Stimulated activated CD4-positive, alpha-beta T cell treated with anti-CD3 and anti-CD28 coated beads, Interleukin-4, amount 100 ng/mL, for 48 hours (primary cell): ENCODE results near the gene ZFHX2.
"Not testable (repeated sequence)": the region's sequence is repeated elsewhere in the genome, so short reads cannot be mapped to it uniquely, and the experiment has no call there.

Experiments used
- DNase-seq, 2 donors: peaks; one replicate each; pipeline ENCODE4 v3.0.0-alpha.2; 2020; ENCODE audit warnings: low read depth in 2 of 2

The ZFHX2 gene

GRCh38 chr14:23551266-23552028 is at the start of gene ZFHX2:
TSS of gene ZFHX2 (minus strand) at chr14:23551765. CDS start at chr14:23535325, 16,440 bp downstream.
- DNase-seq = peak; percentile 70 to 78

GRCh38 chr14:23600806-23601205 is 49.2 kb upstream of the ZFHX2 start:
- no peak for DNase-seq

GRCh38 chr14:23600322-23600707 is 48.8 kb upstream of the ZFHX2 start:
- no peak for DNase-seq

GRCh38 chr14:23594191-23594590 is 42.6 kb upstream of the ZFHX2 start:
- DNase-seq = not testable (repeated sequence)

GRCh38 chr14:23590198-23590597 is 38.6 kb upstream of the ZFHX2 start:
- no peak for DNase-seq

- DNase-seq = no peak
Measured at GRCh38 chr14:23589606-23590005, 38.0 kb upstream of the ZFHX2 start.

- peak; percentile 77 to 82 for DNase-seq
Measured at GRCh38 chr14:23588884-23589598, 37.5 kb upstream of the ZFHX2 start.

GRCh38 chr14:23584527-23585203 is 33.1 kb upstream of the ZFHX2 start:
- not testable (repeated sequence) for DNase-seq

GRCh38 chr14:23583761-23584526 is 32.4 kb upstream of the ZFHX2 start:
- not testable (repeated sequence) for DNase-seq

- no peak for DNase-seq
Measured at GRCh38 chr14:23582906-23583760, 31.6 kb upstream of the ZFHX2 start.

- DNase-seq = no peak
Measured at GRCh38 chr14:23580948-23581281, 29.4 kb upstream of the ZFHX2 start.

GRCh38 chr14:23580152-23580926 is 28.8 kb upstream of the ZFHX2 start:
- DNase-seq = no peak

GRCh38 chr14:23579739-23580138 is 28.2 kb upstream of the ZFHX2 start:
- DNase-seq = no peak

GRCh38 chr14:23579311-23579630 is 27.7 kb upstream of the ZFHX2 start:
- no peak for DNase-seq

- DNase-seq = no peak
Measured at GRCh38 chr14:23578560-23579310, 27.2 kb upstream of the ZFHX2 start, which contains the start of gene JPH4. TSS of gene JPH4 (minus strand) at chr14:23578790. CDS start at chr14:23577453, 1,337 bp downstream.

GRCh38 chr14:23577710-23578392 is 26.3 kb upstream of the ZFHX2 start:
- no peak for DNase-seq

- DNase-seq = no peak
Measured at GRCh38 chr14:23577004-23577681, 25.6 kb upstream of the ZFHX2 start.

- DNase-seq = no peak
Measured at GRCh38 chr14:23573384-23574015, 21.9 kb upstream of the ZFHX2 start.
